Left forelimb (tissue), 1 donor: ENCODE measurements around the gene EAF1.
"Not testable (repeated sequence)": the region's sequence is repeated elsewhere in the genome, so short reads cannot be mapped to it uniquely, and the experiment has no call there.

ENCODE experiments used
- DNase-seq: peaks from one replicate; pipeline ENCODE4 v3.0.0-alpha.2; 2018; ENCODE audit warnings: low spot score

EAF1 gene

DNA sequence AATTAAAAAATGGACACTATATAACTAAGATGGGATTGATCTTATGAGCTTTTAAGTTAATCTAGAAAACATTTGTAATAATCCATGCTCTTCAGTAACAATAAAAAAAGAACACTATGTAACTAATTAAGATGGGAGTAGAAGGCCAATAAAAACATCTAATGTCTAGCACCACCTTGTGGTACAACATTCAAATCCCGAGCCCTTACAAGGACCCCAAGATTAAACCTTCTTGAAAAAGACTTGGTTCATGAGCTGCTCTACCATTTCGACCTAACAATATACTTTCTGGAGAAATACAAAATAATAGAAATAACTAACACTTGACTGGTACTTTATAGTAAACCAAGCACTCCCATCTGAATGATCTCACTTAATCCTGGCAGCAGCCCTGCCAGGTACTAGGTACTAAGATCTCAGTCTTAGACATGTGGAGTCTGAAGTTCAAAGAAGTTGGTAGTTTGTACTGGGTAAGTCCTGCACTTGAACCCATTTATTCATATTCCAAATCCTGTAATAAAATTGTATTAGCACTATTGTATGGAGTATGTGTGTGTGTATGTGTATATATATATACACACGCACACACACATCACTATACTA lies 21.8 kb upstream of the EAF1 start:
- DNase-seq = no peak

DNA sequence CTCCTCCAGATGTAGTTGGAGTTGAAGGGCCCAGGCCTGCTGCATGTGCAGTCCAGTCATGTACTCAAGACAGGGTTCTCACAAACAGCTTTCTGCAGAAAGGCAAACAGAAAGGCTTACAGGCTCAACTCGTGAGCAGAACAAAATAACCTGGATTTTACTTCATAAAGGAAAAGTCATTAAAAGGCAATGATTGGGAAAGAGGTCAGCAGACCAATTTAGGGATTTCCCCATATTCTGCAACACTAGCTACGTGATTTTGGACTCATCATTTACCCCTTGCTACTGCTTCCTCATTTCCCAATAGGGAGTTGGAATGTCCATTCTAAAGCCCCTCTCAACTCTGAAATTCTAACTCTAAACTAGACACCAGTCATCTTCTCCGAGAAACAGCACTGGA lies 18.2 kb upstream of the EAF1 start:
- DNase-seq = no peak

DNA sequence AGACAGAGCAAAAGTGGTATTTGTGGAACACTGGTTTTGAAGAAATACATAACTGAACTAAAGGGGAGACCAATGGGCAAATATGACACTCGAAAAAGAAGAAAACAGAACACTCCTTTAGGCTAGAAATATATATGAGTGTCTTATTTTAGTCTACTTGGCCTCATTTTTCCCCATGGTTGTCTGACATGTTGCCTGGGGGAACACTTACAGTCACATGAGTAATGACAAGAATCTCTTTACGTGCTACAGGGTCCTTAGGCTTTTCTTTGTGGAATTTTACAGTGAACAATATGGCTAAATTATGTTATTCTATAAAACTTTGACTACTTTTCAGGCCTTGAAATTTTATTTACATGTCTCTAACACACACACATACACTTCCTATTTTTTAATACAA lies 17.6 kb upstream of the EAF1 start:
- no peak for DNase-seq

GRCh38 chr3:15410966-15411365 lies 16.4 kb upstream of the EAF1 start:
- not testable (repeated sequence) for DNase-seq

- DNase-seq = no peak
Observed at GRCh38 chr3:15420871-15421270, 6.5 kb upstream of the EAF1 start.

- no peak for DNase-seq
Observed at GRCh38 chr3:15426579-15427118, 749 bp upstream of the EAF1 start.

GRCh38 chr3:15427981-15428380 lies 583 bp downstream of the EAF1 start:
- DNase-seq = no peak

DNA sequence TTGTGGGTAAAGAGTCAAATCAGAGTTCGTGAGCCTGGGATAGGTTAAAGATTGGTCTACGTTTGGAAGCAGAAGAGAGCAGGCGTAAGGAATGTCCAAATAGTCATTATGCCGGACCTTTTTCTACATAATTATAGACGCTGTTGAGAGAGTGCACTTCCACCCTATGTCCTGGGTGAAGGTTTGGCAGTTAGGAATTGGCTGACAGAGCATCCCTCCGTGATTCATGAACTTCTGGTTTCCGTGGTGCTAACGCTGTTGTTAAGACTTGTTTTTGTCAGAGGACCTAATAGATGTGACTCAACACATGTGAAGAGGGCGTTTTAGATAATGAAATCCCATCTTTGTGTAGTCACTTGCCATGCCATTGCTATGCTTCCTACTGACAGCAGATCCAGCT lies 1.1 kb downstream of the EAF1 start:
- no peak for DNase-seq

GRCh38 chr3:15429080-15429479 lies 1.7 kb downstream of the EAF1 start:
- DNase-seq = no peak

DNA sequence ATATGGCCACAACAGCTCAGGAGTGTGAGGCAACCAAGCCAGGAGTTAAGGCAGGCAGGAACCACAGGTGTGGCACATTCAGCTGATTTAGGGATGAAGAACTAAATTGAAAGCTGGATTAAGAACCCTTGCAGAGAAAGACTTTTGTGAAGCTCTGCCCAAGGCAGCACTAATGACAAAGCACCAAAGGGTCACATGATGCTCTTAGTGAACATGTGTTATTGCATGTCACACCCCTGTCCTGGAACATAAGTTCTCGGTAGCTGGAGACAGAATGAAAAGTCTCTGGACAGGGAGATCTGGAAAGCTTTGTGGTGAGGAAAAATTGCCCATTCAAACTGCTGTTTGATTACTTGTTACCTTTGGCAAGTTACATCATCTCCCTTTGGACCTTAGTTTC lies 3.2 kb downstream of the EAF1 start:
- DNase-seq = no peak

DNA sequence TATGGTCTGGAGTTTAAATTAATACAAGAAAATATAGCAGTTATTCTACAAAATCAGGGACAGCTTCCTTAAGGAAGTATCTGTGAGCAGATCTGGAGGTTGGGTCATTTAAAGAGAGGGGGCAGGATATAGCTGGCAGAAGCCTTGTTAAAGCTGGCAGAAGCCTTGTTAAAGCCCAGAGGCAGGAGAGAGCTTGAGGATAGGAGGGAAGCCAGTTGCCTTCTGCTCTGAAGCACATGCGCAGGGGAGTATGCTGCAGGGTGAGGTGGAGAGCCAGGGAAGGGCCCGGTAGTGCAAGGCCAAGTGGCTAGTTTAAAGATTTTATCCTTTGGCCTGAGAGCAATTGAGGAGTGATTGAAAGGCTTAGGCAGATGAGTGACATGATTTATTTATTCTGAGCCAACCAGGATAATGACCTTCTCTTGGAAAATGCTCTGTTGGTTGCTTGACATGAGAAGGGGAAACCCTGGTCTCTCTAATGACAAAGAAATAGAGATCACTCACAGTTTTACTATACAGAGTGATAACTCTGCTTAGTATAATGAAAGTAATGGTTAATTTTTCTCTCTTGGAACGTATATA lies 3.9 kb downstream of the EAF1 start:
- DNase-seq = no peak

GRCh38 chr3:15433531-15433930 lies 6.1 kb downstream of the EAF1 start:
- no peak for DNase-seq

GRCh38 chr3:15434756-15435155 lies 7.4 kb downstream of the EAF1 start:
- no peak for DNase-seq

GRCh38 chr3:15436246-15436645 lies 8.8 kb downstream of the EAF1 start:
- DNase-seq = no peak

- DNase-seq = no peak
Observed at GRCh38 chr3:15438983-15439382, 11.6 kb downstream of the EAF1 start.

GRCh38 chr3:15439476-15439875 lies 12.1 kb downstream of the EAF1 start:
- no peak for DNase-seq

- DNase-seq = no peak
Observed at GRCh38 chr3:15440891-15441290, 13.5 kb downstream of the EAF1 start.

DNA sequence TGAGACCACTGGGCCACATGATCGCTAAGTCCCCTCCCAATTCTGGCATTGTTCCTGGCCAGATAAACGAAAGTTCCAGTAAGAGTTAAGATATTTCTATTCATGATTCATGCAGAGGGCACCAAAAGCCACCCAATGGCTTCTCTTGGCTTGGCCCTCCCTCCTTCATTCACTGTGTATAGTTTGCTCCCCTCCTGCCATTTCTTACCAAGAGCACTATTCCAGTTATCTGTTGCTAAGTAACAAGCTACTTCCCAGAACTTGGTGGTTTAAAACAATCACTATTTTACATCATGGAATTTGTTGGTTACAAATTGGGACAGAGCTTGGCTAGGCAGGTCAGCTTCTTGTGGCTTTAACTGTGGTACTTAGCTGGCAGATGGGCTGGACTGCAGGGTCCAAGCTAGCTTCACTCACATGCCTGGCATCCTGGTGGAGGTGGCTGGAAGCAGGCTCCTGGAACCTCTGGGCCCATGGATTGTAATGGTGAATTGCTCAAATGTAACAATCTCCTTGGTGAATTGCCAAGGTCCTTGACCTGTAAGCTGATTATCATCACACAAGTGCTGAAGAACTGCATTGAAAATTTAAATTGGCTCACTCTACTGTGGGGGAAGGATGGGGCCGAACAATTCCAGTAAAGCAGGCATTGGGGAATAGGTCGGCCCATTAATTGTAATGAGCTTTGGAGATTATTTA lies 16.6 kb downstream of the EAF1 start:
- DNase-seq = no peak

- peak; percentile 40 for DNase-seq
Observed at GRCh38 chr3:15449489-15450224, 22.3 kb downstream of the EAF1 start.

DNA sequence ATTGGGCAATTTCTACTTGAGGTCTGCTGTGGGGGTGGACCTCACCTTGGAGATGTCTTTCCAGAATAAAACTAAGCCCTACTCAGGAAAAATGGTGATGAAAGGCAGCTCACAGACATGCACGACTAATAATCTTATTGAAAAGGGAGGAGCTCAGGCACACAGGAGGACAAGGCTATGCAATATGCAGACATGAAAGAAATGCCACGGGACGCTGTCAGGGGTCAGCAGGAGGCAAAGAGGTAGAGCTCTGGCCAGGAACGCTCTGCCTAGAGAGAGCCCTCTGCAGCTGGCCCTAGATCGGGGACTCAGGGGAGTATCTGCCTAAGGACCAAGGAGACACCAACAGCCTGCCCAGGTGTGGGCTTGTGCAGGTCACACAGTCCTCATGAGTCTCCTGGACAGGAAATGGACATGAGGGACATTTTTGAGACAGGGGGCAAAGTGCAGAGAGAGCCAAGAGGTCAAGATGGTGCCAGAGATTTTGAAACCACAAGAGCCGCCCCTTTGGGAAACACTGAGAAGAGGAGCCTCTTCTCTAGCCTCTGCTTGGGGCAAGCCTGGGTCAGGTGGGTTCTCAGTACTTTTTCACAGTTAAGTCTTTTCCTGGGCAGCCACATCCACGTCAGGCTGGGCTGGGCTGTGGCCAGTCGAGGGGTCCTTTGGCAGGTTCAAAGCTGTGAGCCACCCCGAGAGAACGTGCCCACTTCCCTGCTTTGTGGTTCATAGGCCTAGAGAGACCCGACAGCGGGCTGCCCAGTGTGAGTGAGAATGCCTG lies 23.2 kb downstream of the EAF1 start:
- peak; percentile 53 for DNase-seq

GRCh38 chr3:15451216-15452113 lies 24.1 kb downstream of the EAF1 start:
- DNase-seq = peak; percentile 31
